D721Med (cell line): ENCODE data around the gene CHML.

Experiments
- DNase-seq: peaks from one replicate; pipeline ENCODE4 v3.0.0; 2011; ENCODE audit warnings: low spot score; ENCODE audit not compliant: insufficient read length
- FAIRE-seq: peaks from 2 replicates; lab custom pipeline; 2011; peaks lifted over from hg19 to GRCh38; lab: Jason Lieb, UNC
- TF ChIP-seq, protein P1 (sequence below): IDR thresholded peaks from 2 replicates; pipeline ENCODE4 v1.5.1; 2012; ENCODE audit warnings: mild to moderate bottlenecking, control low read depth; ENCODE audit not compliant: insufficient read depth; ENCODE audit errors: missing control alignments

Gene CHML

DNA sequence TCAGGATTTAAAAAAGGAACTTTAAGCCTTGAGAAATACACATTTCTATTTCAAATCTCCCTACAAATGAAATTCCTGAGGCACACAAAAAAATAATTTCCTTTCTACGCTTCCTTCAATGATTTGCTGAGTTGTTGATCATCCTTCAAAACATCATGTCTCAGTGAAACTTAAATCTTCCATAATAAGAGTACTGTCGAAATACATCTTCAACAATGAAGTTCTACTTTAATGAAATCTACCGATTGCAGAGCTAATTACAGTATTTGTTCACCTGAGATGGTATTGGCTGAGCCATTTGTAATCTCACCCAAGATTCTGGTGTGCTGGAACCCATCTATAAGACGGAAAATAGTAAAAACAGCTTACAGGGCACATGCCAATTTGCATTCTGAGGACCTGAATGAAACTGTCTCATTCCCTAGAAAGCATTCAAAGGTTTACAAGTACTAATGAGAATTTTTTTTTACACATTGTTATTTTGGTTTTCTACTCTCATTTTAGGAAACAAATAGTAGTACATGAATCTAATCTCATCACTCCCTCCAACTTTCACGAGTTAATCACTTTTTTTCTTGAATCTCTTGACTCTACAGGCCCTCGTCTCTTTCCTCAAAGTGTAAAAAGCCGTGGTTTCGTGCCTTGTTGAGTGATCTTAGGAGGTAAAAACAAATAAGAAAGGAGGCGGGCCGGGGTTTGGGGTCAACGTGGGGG is 1.1 kb downstream of the CHML start:
- DNase-seq (no peak), FAIRE-seq (peak; percentile 46)
- TF ChIP-seq, protein P1, sequence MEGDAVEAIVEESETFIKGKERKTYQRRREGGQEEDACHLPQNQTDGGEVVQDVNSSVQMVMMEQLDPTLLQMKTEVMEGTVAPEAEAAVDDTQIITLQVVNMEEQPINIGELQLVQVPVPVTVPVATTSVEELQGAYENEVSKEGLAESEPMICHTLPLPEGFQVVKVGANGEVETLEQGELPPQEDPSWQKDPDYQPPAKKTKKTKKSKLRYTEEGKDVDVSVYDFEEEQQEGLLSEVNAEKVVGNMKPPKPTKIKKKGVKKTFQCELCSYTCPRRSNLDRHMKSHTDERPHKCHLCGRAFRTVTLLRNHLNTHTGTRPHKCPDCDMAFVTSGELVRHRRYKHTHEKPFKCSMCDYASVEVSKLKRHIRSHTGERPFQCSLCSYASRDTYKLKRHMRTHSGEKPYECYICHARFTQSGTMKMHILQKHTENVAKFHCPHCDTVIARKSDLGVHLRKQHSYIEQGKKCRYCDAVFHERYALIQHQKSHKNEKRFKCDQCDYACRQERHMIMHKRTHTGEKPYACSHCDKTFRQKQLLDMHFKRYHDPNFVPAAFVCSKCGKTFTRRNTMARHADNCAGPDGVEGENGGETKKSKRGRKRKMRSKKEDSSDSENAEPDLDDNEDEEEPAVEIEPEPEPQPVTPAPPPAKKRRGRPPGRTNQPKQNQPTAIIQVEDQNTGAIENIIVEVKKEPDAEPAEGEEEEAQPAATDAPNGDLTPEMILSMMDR: no peak

DNA sequence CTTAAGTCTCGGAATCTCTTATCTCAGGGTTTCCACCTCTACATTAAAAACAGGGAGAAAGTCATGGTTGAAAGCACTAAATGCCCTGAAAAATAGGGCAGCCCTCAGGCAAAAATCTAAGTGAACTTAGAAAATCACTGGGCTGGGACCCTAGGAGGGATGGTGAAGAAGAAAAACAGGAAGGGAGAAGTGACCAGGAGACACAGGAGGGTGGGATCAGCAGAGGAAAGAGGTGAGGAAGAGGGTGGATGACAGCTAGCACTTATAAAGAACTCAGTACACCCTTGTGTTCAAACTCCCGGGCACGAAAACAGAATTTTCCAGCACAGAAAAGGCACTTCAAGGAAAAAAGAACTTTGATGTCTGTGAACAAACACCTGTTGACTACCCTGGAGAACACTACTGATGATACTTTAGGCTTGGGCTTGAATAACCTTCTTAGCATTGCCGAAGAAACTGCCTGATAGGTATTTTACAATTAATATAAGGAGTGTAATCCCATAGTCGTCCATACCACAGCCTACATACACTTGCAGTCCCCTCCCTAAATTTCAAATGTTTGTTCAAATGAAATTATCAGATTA is 2.0 kb downstream of the CHML start:
- TF ChIP-seq, protein P1: no peak
- DNase-seq (no peak), FAIRE-seq (no peak)

DNA sequence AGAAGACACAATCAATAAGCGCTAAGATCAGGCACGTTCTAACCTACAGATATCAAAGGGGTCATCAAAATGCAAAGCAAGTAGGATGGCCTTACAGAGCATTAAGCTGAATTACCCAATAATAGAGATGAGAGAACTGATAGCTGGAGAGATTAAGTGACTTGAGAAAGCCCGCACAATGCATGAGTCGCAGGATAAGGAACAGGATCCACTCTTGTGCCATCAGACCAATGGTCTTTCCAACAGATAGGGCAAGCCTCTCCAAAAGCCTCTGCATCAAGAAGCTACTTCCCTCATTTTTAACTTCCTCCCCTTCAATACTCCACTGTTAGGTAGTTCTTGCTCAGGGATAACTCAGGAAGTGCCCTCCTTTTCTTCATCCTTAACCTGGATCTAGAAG is 2.6 kb downstream of the CHML start:
- TF ChIP-seq, protein P1: no peak
- FAIRE-seq: no peak
- no peak for DNase-seq

DNA sequence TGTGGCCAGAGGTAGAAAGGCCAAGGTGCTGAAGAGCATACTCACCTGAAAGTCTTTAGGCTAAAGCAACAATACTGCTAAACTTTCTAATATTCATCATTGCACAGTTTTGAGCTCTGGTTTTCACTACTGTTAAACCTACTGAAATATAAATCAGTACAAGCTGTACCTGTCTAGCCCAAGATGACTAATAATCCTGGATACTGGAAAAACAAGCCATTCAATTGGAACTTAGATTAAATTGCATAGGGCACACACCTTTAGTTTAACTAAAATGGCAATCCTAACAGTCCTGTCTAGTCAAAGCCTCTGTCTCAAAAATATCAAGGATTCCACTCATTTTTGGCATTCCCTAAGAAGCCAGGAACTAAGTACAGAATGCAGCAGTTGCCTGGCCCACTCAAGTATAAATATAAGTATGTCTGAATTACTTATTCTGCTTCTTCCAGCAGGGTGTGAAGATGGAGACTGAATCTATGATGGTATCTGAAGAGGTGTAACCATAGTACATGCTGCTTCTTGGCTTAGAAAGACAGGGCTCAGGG is 3.1 kb downstream of the CHML start:
- DNase-seq: no peak
- TF ChIP-seq, protein P1: no peak
- FAIRE-seq: no peak

DNA sequence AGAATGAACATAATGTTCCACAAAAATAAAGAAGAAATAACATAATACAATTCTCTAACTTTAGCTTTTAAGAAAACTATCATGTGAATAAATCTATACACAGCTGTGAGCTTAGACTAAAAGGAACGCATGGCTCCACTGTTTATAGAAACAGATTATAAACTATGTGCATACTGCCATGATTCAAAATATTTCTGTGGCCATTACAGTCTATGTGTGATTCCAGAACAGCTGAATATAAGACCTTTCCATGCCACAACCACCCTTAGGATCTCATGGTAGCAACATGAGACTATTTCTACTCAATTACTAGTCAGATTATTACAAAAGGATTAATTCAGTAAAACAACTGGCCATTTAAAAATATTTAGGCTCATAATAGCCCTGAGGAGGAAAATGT is 3.9 kb downstream of the CHML start:
- FAIRE-seq: no peak
- DNase-seq: no peak
- TF ChIP-seq, protein P1: no peak

DNA sequence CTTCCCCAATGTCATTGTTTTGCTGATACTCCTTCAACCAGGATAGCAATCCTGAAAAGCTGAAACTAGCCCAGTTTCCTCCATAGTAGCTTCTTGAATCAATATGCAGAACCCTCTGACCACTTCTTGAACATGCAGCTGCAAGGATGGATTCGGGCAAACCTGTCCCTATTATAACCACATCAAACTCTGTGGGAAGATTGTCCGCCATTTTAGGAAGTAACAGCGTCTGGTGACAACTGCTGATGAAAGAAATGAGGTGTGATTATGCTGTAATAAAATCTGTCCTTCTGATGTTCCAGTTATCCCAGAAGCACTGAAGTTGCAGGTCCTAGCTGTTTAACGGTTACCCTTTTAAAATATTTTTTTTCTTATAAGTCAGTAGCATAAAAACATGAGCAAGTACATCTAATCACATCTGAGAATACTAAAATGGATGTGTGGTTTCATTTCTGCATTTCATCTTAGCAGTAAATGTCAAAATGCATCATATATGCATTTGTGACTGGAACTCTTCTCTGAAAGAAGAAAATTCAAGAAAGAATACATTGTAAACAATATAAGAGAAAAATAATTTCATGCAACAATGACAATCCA is 4.5 kb downstream of the CHML start:
- no peak for FAIRE-seq
- no peak for DNase-seq
- TF ChIP-seq, protein P1: no peak
